ENCODE measurements around the gene TFAP2D.

TFAP2D gene

DNA sequence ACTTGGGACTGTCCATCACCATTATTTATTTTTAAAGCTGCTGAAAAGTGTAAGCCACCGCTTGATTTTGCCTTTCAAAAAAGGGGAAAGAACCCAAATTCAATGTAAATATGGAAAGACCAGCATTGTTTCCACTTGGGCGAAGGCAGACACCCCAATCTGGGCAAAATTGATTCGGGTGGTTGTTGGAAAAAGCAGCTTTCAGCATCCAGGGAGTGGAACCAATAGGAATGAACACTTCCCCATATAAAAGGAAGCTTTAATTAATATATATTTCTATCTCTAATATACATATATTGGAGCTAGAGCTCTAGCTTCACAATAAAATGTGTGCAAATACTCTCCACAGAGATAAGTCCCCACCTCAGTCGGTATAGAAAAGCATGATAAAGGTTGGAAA is at the start of gene TFAP2D:
Gene TFAP2D, plus strand, starts transcription at position 301 of the 400 bp plus-strand sequence. CDS start 530 bp downstream, outside the sequence.
- no peak for DNase-seq

- no peak for DNase-seq
These were observed 49.5 kb upstream of the TFAP2D start for GRCh38 chr6:50663806-50664205.

GRCh38 chr6:50666089-50666488 is 47.2 kb upstream of the TFAP2D start:
- no peak for DNase-seq

GRCh38 chr6:50681213-50681824 is 32.0 kb upstream of the TFAP2D start:
- no peak for DNase-seq

- DNase-seq, result no peak
These were observed 24.1 kb upstream of the TFAP2D start for GRCh38 chr6:50689210-50689609.

GRCh38 chr6:50691814-50692495 is 21.4 kb upstream of the TFAP2D start:
- DNase-seq, result no peak

GRCh38 chr6:50698546-50698945 is 14.8 kb upstream of the TFAP2D start:
- no peak for DNase-seq

- no peak for DNase-seq
These were observed 14.1 kb upstream of the TFAP2D start for GRCh38 chr6:50699051-50699775.

GRCh38 chr6:50706575-50706974 is 6.8 kb upstream of the TFAP2D start:
- no peak for DNase-seq

DNA sequence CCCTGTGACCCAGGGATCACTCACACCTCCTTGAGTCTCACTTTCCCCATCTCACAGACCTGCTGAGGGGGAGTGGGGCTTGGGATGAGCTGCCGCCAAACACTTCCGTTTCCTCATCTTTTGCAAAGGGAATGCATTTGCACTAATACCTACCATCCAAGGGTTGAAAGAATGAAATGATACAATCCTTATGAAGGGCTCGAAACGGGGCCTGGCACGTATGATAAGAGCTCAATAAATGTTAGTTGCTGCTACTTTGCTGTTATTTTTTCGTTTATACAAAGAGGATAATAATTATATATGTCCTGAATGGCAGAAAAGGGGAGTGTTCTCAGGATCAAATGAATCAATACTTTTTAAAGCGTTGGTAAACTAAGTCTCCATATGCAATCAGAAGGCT is 6.1 kb upstream of the TFAP2D start:
- no peak for DNase-seq

DNA sequence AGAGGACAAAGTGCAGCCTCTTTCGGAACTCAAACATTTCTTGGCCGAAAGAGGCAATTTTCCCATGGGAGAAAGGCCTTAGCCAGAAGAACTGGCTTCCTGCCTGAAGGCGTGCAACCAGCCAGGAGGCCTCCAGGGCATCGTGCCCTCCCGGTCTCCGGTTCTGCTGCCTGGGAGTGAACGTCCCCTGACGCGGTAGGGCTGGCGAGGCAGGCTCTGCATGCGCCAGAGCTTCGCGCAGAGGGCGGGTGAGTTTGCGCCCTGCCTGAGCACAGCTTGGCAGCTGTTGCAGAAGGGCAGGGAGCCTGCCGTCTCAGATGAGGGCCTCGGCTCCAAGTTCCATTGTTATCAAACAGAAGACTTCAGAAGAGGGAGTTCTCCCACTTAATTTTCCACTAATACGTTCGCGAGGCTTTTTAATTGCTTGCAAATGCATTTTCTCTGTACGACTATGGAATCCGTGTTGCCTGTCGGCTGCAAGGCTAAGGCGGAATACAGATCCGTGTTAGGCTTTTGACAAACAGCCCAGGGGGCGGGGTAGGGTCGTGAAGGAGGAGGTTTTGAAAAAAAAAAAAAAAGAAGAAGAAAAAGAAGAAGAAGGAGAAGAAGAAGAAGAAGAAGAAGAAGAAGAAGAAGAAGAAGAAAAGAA is 5.5 kb upstream of the TFAP2D start:
- DNase-seq, result no peak

GRCh38 chr6:50708664-50709365 is 4.5 kb upstream of the TFAP2D start:
- no peak for DNase-seq

- DNase-seq, result no peak
These were observed 4.0 kb upstream of the TFAP2D start for GRCh38 chr6:50709366-50709734.

GRCh38 chr6:50711686-50712085 is 1.6 kb upstream of the TFAP2D start:
- no peak for DNase-seq

GRCh38 chr6:50712291-50712690 is 1.0 kb upstream of the TFAP2D start:
- DNase-seq, result no peak

- DNase-seq, result no peak
These were observed 706 bp downstream of the TFAP2D start for GRCh38 chr6:50713977-50714486.

- DNase-seq, result no peak
These were observed 1.4 kb downstream of the TFAP2D start for GRCh38 chr6:50714487-50715379.

GRCh38 chr6:50716899-50717509 is 3.7 kb downstream of the TFAP2D start:
- DNase-seq, result no peak

GRCh38 chr6:50717734-50718457 is 4.6 kb downstream of the TFAP2D start:
- DNase-seq, result no peak

GRCh38 chr6:50718566-50718965 is 5.2 kb downstream of the TFAP2D start:
- DNase-seq, result no peak

- no peak for DNase-seq
These were observed 7.3 kb downstream of the TFAP2D start for GRCh38 chr6:50720623-50721022.
